HG03469 (cell line): ENCODE data around the gene KCNC1.

Experiments used
- ATAC-seq: cut with Tn5 transposase; IDR thresholded peaks from one replicate; pipeline ENCODE4 v1.9.1; 2021; ENCODE audit warnings: mild to moderate bottlenecking, moderate library complexity, moderate number of reproducible peaks; ENCODE audit not compliant: unreplicated experiment

KCNC1 gene

DNA sequence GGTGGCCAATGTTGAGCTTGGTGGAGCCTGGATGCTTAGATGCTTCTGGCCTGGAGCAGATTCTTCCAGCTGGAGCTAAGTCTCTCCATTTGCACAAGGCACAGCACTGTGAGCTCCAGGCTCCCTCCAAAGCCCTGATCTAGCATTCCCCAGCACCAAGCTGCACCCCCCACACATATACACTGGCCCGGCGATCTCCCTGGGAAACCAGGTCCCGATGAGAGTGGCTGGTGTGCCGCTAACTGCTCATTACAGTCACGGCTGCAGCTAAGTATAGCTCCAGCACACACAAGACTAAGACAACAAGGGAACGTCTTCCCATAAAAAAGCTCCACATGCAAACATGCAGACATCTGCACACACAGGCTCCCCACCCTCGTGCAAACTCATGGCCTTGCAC is 17.6 kb downstream of the KCNC1 start:
- ATAC-seq = no peak

DNA sequence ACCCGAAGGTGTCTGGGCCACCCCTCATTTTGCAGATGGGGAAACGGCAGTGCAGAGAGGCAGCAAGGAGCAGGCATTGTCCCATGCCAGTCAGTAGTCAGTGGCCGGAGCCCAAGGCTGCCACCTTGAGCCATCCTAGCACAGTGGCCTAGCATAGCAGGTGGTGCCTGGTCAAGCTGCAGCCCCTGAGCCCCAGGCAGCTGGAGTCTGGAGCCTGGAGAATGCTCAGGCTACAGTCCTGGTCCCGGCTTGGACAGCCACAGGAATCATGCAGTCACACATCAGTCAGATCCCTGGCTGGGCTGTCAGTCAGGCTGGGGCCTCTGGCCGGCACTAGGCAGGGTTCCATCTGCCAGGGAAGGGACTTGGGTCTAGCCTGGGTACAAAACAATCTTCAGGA is 18.6 kb downstream of the KCNC1 start:
- no peak for ATAC-seq

DNA sequence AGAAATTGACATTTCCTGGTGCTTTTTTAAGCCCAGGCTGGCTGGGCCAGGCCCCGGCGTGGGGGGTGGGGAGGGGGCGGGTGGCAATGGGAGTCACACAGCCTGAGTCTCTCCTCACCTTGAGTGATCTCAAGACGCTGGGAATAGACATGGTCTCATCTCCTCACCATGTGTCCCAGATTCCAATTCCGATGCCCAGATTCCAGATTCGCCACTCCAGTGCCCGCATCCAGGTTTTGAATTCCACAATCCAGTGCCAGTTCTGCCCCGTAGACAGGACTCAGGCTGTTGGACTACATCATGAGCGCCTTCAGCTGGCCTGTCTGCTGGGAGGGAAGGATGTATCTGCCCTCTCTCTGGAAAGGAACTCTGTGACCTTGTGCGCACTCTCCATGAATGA is 19.1 kb downstream of the KCNC1 start:
- no peak for ATAC-seq

DNA sequence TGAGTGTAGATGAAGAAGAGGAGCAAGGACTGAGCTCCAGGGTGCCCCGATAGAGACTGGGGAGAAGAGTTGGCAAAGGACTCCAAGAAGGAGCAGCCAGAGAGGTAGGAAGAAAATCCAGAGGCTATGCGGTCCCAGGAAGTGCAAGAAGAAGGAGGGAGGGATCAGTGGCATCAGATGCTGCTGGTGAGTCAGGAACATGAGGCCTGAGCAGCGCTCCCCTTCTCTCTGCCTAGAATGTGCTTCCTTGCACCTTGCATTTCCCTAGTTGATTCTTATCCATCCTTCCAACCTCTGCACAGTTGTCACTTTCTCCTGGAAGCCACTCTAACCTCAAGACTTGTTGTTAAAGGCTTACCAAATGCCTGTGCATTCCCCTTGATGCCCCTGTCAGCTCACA is 21.3 kb downstream of the KCNC1 start:
- ATAC-seq = no peak

DNA sequence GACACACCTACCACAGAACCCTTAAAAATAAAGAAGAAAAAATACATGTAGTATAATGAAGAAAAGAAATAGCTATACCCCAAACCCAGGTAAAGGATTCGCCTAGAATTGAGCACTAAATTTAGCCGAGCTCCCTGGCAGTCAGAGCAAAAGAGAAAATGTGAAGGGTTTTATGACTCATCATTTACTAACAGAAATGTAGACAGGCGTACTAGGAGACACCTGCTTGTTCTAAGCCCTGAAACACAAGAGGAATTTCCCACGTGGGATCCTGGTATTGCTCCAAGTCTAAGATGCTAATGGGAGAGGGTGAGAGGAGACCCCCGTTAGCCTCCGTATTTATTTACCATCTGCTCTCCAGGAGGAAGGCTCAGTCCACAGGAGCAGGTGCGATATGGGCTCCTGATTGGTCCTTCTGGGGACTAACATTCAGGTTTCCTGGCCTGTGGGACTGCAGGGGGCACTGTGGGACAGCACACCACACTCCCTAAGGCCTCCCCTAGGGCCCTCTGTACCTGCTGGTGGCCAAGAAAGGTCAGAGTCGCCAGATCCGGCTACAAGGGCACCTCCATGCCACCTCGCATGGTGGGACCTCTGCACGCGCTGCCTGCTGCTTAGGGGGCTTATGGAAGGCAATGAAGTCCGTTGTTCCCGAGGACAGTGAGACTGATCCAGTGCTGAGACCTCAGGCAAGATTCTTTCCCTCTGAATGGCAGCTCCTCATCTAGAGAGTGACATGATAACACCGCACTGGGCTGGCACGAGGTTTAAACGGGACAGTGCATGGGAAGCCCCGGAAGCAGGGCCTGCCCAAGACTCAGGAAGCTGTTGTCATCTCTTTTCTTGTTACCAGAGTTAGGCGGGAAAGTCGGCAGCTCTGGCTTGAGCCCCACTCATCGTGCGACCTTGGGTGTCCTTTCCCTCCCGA is 25.8 kb downstream of the KCNC1 start:
- ATAC-seq = no peak

DNA sequence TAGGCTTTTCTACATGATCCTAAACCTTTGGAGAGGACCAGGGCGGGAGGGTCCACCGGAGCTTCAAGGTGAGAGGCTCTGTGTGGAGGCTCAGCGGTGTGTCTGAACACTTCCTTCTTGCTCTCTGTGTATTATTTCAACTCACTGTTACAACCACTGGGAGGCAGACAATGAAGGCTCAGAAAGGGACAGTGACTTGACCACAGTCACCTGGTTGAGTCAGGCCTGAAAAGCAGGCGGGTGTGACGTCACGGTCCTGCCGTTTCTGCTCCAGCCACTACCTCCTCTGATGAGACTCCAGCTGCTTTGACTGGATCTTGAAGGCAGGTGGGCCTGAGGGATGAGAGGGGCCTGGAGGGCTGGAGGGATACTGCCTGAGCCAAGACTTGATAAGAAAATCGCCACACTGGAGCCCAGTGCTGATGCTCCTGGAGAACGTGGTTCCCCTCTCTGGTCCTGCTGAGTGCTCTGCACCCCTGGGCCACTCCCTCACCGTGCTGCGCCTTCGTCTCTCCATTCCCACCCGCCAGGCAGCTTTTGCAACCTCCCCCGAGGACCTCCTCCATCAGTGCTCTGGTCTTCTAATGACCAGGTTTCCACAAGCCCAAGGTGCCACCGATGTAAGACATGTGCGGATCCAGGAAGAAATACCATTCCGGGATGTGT is 27.9 kb downstream of the KCNC1 start:
- ATAC-seq = peak; percentile 56

DNA sequence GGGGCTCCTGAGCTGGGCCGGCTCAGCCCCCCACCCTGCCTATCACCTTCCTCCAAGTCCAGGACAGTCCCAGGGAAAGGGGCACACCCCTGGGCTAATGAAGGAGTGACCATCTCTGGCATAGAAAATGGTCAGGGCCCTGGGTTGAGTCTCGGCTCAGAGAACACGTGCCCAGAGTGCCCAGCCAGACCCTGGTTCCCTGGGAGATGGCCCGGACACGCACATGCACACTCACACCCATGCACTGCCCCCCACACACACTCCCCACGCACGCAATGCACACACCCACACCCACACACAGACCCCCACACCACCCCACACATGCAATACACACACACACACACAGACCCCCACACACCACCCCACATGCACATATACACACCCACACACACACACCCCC is 28.7 kb downstream of the KCNC1 start:
- no peak for ATAC-seq

DNA sequence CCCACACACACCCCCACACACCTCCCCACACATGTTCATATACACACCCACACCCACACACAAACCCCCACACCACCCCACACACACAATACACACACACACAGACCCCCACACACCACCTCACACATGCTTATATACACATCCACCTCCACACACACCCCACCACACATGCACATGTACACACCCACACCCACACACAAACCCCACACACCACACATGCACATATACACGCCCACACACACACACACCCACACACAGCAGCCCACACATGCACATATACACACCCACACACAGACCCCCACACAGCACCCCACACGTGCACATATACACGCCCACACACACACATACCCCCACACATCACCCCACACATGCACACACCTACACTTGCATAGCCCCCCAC is 29.1 kb downstream of the KCNC1 start:
- no peak for ATAC-seq

DNA sequence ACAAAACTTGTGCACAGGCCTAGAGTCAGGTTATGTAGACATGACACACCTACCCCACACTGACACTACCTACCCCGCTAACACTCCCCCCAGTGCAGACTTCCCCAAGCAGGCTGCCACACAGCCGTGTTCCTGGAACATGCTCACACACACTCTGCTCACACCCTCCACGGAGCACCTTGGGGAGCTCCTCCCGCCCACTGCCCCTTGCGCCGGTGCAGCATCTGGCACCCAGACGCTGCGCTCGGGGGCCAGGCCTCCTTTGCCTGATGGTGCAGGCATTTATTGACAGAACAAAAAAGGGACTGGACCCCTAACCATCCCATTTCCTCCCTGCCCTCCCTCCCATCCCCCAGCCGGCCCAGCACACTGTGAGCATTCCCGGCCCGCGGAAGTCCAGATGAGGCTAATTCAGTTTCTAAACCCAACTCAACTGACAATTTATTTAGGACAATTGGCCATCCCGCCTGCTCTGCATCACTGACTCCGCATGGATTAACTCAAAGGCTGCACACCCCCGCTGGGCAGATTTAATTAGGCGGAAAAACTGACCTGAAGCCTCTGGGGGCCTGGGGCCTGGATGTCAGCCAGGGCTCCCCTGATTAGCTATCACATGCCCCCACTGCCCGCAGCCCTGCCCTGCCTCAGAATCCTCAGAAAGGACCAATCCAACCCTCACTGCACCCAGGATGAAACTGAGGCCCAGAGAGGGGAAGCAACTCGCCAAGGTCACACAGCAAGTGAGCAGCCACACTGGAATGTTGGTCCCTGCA is 30.1 kb downstream of the KCNC1 start:
- no peak for ATAC-seq

DNA sequence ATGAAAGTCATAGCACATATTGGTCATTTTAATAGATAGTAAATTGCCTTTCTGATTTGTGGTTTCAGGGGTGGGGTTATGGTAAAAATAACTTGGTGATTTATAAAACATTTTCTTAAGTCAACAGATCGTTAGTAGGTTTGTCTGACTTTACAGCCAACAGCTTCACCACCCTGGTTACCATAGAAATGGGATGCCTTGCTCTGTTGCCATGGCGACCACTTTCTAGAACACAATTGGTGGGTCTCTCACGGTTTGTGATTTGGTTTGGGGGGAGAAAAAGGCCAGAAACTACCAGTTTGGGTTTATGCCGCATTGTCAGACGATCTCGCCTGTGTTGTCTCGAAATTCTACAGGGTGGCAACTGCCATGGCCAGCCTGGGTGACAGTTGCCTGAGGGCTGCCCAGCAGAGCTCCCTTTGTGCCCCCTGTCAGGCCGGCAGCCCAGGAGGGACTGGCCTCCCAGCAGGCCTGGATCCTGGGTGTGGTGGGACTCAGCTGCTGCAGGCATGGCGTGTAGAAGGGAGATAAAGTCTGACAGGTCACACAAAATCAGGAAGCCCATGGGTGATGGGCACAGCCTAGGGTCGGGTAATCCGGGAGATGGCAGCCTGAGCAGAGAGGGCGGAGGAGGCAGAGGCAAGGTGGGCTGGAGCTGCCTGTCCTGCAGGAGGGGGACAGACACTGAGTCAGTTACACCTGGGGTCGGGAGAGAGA is 30.9 kb downstream of the KCNC1 start:
- ATAC-seq = no peak

DNA sequence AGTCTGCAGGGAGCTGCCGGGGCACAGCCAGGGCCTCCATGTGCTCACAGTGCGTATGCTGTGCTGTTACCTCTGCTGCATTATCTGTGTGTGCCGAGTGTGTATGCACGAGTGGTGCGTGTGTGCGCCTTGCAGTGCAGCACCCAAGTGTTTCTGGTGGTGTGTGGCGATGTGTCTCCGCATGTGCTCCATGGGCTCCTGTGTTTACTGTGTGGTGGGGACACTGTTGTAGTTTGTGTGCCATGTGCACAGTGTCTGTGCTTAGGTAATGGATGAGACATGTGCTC is 31.4 kb downstream of the KCNC1 start:
- no peak for ATAC-seq

DNA sequence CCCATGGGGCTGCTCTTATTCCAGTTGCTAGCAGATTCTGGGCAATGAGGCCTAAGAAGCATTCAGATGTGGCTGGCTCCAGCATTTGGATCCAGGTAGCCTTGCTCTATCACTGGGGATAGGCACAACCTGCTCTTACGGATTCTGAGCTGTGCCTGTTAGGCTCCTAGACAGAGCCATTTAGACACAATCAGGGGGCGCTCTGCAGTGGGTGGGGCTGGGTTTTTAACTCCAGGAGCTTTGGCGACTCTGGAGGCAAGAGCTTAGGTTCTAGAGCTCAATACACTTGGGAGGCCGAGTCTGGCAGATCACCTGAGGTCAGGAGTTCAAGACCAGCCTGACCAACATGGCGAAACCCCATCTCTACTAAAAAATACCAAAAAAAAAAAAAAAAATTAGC is 32.0 kb downstream of the KCNC1 start:
- ATAC-seq = no peak

DNA sequence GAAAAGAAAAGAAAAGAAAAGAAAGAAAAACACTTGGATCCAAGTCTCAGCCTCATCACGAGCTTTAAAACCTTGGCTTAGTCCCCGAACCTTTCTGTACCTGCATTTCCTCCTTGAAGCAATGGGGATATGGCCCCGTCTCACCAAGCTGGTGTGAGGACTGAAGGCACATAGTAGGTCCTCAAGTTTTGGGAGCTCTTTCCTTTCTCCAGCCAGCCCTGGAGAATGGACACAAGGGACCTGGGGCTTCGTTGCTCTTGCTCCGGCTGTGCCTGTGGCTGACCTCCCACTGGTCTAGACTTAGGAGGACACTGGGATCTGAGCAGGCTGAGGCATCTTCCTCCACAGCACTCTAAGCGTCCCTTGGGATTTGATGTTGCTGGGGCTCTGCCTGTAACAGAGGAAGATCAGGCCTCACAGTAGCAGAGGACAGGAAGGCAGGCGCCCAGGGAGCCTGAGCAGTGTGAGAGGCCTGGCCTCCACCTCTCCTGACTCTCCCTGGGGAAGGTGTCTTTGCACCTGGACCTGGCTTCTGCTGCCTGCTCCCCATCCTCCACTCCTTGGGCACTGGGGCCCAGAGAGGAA is 32.8 kb downstream of the KCNC1 start:
- no peak for ATAC-seq

DNA sequence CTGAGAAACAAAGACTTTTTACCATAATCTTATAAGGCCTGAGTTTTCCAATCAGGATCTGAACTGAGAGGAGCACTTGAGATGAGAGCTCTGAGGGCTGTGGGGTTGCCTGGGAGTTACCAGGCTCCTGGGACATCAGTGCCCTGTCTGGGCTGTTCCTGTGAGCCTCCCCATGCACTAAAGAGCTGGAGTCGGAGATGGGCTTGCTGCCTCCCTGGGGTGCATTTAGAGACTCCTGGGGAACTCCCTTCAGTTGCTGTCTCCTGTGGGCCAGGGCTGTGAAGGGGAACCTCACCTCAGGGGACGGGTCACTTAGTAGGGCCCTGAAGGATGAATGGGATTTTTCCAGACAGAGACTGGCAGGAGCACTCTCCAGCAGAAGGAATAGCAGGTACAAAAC is 33.3 kb downstream of the KCNC1 start:
- ATAC-seq = no peak

DNA sequence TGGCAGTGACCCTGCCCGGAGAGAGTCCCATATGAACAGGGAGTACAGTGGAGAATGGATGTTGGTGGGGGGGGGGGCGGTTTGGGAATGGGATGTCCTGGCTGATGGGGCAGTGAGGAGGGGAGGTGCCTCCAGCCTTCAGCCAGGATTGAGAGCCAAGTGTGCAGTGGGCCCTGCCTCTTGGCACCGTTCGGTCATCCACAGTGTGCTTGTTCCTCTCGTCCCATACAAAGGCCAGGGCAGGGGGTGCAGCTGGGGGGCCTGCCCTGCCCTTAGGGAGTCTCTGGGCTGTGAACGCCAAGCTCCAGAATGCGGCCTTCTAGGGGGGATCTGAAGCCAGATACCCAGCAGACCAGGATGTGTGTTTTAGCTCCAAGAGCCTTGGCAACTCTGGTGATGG is 34.0 kb downstream of the KCNC1 start:
- no peak for ATAC-seq

DNA sequence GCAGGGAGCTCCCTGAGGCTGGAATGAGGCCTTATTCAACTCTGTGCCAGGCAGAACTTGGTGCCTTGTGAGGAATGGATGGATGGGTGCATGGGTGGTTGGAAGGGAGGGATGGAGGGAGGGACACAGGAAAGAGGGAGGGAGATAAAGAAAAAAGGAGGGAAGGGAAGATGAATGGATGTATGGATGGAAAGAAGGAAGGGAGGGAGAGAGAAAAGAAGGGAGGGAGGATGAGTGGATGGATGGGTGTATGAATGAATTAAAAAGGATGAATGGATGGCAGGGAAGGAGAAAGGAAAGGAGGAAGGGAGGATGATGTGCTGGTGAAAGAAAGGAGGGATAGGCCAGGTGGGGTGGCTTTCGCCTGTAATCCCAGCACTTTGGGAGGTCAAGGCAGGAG is 34.6 kb downstream of the KCNC1 start:
- no peak for ATAC-seq

DNA sequence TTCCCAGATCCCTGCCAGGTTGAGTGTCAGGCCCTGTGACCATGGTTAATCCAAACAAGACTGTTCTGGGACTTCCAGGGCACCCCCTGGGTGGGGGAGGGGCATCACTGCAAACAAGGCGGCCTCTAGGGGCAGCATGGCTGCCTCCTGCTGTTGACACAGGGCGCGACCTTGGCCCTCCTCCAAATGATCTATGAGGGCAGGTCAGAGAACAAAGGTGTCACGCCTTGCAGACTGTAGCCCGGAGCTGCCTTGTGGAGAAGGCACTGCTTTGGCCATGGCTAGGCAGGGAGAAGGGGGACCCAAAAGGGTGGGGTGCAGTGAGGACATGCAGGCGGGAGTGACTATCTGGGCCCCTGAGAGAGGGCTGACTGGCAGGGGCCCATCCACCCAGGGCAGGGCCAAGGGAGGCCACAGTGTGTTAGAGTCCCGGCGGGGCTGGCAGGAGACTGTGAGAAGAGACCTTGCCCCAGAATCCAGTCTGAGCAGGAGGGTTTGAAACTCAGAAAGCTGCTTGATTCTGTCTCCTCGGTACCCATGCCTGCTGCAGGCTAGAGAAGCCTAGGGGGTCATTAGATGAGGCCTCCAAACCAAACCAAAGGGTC is 35.6 kb downstream of the KCNC1 start:
- no peak for ATAC-seq

DNA sequence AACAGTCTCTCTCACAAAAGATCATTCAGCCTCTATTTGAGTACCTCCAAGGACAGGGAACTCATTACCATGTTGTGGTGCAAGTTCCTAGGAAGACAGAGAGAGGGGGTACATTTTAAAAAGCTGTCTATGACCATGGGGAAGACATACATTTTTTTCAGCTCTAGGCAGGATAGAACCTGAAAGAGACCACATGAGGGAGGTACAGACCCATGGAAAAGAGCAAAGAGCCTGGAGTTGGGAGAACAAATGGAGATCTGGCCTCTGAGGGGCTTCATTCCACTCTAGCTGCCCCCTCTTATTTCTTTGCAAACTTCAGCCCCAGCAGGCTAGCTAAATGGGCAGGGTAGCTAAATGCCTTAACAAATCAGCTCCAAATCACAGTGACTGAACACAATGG is 36.3 kb downstream of the KCNC1 start:
- ATAC-seq = no peak

DNA sequence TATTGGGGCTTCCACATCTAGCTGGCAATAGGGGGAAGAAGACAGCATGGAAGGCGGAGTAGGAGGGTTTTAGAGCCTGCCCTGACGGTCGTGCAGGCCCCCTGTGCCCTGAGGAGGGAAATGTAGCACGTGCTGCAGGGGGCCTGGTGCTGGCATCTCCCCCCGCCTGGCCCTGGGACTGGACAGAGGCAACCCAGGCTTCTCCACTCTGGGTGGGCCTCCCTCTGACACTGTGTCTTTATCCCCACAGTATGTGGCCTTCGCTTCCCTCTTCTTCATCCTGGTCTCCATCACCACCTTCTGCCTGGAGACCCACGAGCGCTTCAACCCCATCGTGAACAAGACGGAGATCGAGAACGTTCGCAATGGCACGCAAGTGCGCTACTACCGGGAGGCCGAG is 36.8 kb downstream of the KCNC1 start:
- no peak for ATAC-seq

DNA sequence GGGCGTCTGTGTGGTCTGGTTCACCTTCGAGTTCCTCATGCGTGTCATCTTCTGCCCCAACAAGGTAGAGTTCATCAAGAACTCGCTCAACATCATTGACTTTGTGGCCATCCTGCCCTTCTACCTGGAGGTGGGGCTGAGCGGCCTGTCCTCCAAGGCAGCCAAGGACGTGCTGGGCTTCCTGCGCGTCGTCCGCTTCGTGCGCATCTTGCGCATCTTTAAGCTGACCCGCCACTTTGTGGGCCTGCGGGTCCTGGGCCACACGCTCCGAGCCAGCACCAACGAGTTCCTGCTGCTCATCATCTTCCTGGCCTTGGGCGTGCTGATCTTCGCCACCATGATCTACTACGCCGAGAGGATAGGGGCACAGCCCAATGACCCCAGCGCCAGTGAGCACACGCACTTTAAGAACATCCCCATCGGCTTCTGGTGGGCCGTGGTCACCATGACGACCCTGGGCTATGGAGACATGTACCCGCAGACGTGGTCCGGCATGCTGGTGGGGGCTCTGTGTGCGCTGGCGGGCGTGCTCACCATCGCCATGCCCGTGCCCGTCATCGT is 37.3 kb downstream of the KCNC1 start:
- ATAC-seq = no peak
